NCI-H187 treated with DMSO at 0.1 percent for 48 hours (cell line): Measurements from ENCODE around the gene SEMA4D.

Experiments used
- DNase-seq: peaks from one replicate; lab custom pipeline; 2025; lab: John Stamatoyannopoulos, UW

SEMA4D gene

GRCh38 chr9:89497978-89498851 is at the start of gene SEMA4D:
SEMA4D (minus strand) TSS chr9:89498113; CDS start chr9:89405456, 92,657 bp downstream.
- DNase-seq = no peak

GRCh38 chr9:89547000-89547399 is 49.1 kb upstream of the SEMA4D start:
- no peak for DNase-seq

GRCh38 chr9:89544279-89544661 is 46.4 kb upstream of the SEMA4D start:
- DNase-seq = no peak

GRCh38 chr9:89543621-89544278 is 45.8 kb upstream of the SEMA4D start:
- DNase-seq = no peak

GRCh38 chr9:89543111-89543510 is 45.2 kb upstream of the SEMA4D start:
- no peak for DNase-seq

- no peak for DNase-seq
Measured at GRCh38 chr9:89542401-89543021, 44.6 kb upstream of the SEMA4D start.

GRCh38 chr9:89541798-89542197 is 43.9 kb upstream of the SEMA4D start:
- DNase-seq = no peak

- no peak for DNase-seq
Measured at GRCh38 chr9:89539374-89539773, 41.5 kb upstream of the SEMA4D start.

- DNase-seq = peak; percentile 36
Measured at GRCh38 chr9:89538871-89539270, 41.0 kb upstream of the SEMA4D start.

GRCh38 chr9:89537166-89537565 is 39.3 kb upstream of the SEMA4D start:
- DNase-seq = no peak

- DNase-seq = no peak
Measured at GRCh38 chr9:89536600-89536999, 38.7 kb upstream of the SEMA4D start.

GRCh38 chr9:89536145-89536574 is 38.2 kb upstream of the SEMA4D start:
- DNase-seq = no peak

- no peak for DNase-seq
Measured at GRCh38 chr9:89535461-89535860, 37.5 kb upstream of the SEMA4D start.

- DNase-seq = no peak
Measured at GRCh38 chr9:89534515-89535287, 36.8 kb upstream of the SEMA4D start.

GRCh38 chr9:89533411-89534095 is 35.6 kb upstream of the SEMA4D start:
- no peak for DNase-seq

GRCh38 chr9:89532944-89533343 is 35.0 kb upstream of the SEMA4D start:
- DNase-seq = no peak

GRCh38 chr9:89532478-89532877 is 34.6 kb upstream of the SEMA4D start:
- DNase-seq = no peak

GRCh38 chr9:89531766-89532165 is 33.9 kb upstream of the SEMA4D start:
- no peak for DNase-seq

GRCh38 chr9:89530726-89531125 is 32.8 kb upstream of the SEMA4D start:
- DNase-seq = no peak

GRCh38 chr9:89529243-89530035 is 31.5 kb upstream of the SEMA4D start:
- DNase-seq = no peak

GRCh38 chr9:89528540-89528939 is 30.6 kb upstream of the SEMA4D start:
- DNase-seq = no peak
